K562 (cell line): Measurements from ENCODE around the gene PRKRIP1. TPM values are rescaled to one million over a fixed set of nuclear protein-coding genes. Genes with fewer than 3 reads are reported as not detected.

Experiments used
- BRD4 ChIP-seq: fragments of 200-600 bp; sonication (generic); IDR thresholded peaks from 2 replicates; pipeline ENCODE4 v1.6.1; 2017; ENCODE audit warnings: inconsistent platforms
- CHCHD3 ChIP-seq: fragments of 250-450 bp; sonication (Bioruptor Pico); IDR thresholded peaks from 2 replicates; pipeline ENCODE4 v2.1.2; 2022; ENCODE audit warnings: mild to moderate bottlenecking
- CHD1 ChIP-seq: fragments of 200-600 bp; sonication (generic); IDR thresholded peaks from one replicate; pipeline ENCODE4 v1.6.1; 2012; ENCODE audit warnings: mild to moderate bottlenecking, moderate library complexity, low read length, inconsistent platforms
- DACH1 ChIP-seq: fragments of 450-650 bp; IDR thresholded peaks from 2 replicates; pipeline ENCODE4 v1.6.1; 2018; ENCODE audit not compliant: partially characterized antibody
- ETV5 ChIP-seq: sonication (generic); formaldehyde crosslinking; IDR thresholded peaks from 2 replicates; pipeline ENCODE4 v1.4.0; 2020; ENCODE audit warnings: low read depth, mild to moderate bottlenecking, missing genetic modification reagents
- ETV6 ChIP-seq, 3 experiments: fragments of 150-350 bp in 1 of 3; sonication (generic) in 1 of 3; formaldehyde crosslinking in 1 of 3; IDR thresholded peaks; 2 replicates each; pipeline versions ENCODE4 v1.6.1 to v1.8.0; 2014 to 2022; ENCODE audit warnings: borderline replicate concordance in 2 of 3, low read depth in 2 of 3, antibody characterized with exemption in 1 of 3, low read length in 1 of 3, mild to moderate bottlenecking in 1 of 3, missing genetic modification reagents in 1 of 3
- HEY1 ChIP-seq: fragments of 250-450 bp; sonication (Bioruptor Pico); IDR thresholded peaks from 2 replicates; pipeline ENCODE4 v1.5.0; 2020; ENCODE audit warnings: mild to moderate bottlenecking, moderate library complexity, borderline replicate concordance
- KAT8 ChIP-seq: fragments of 450-650 bp; IDR thresholded peaks from 2 replicates; pipeline ENCODE4 v1.6.1; 2016; ENCODE audit warnings: low read depth, mild to moderate bottlenecking
- MIER1 ChIP-seq: fragments of 450-650 bp; IDR thresholded peaks from 2 replicates; pipeline ENCODE4 v1.6.1; 2016; ENCODE audit warnings: antibody characterized with exemption, mild to moderate bottlenecking, low read depth
- PHB2 ChIP-seq: fragments of 450-650 bp; IDR thresholded peaks from 2 replicates; pipeline ENCODE4 v1.6.1; 2017; ENCODE audit warnings: low read depth
- POLR3G ChIP-seq: IDR thresholded peaks from 2 replicates; pipeline ENCODE4 v1.6.1; 2011; ENCODE audit not compliant: insufficient read length, insufficient replicate concordance; ENCODE audit errors: extremely low read depth
- PPARD ChIP-seq: fragments of 250-450 bp; sonication (Bioruptor Pico); IDR thresholded peaks from 2 replicates; pipeline ENCODE4 v1.8.0; 2022; ENCODE audit warnings: inconsistent platforms, mild to moderate bottlenecking, moderate library complexity
- RFX7 ChIP-seq: fragments of 250-450 bp; sonication (Bioruptor Pico); IDR thresholded peaks from 2 replicates; pipeline ENCODE4 v1.5.1; 2021; ENCODE audit warnings: mild to moderate bottlenecking
- SNIP1 ChIP-seq: fragments of 450-650 bp; IDR thresholded peaks from 2 replicates; pipeline ENCODE4 v1.7.1; 2017; ENCODE audit warnings: low read depth, mild to moderate bottlenecking
- U2AF1 ChIP-seq: fragments of 200-400 bp; formaldehyde crosslinking; optimal IDR thresholded peaks from 2 replicates; pipeline ENCODE3; 2017; ENCODE audit warnings: mild to moderate bottlenecking, low read depth, low read length, moderate library complexity
- ZBTB8A ChIP-seq: fragments of 450-650 bp; IDR thresholded peaks from 2 replicates; pipeline ENCODE4 v1.6.1; 2018; ENCODE audit warnings: mild to moderate bottlenecking, moderate library complexity; ENCODE audit not compliant: partially characterized antibody
- ZFP1 ChIP-seq: fragments of 450-650 bp; formaldehyde crosslinking; IDR thresholded peaks from 2 replicates; pipeline ENCODE4 v1.4.0; 2020; ENCODE audit warnings: mild to moderate bottlenecking, mixed read lengths
- ZNF133 ChIP-seq: fragments of 250-450 bp; sonication (Bioruptor Pico); IDR thresholded peaks from 2 replicates; pipeline ENCODE4 v1.4.0; 2020; ENCODE audit warnings: mild to moderate bottlenecking
- ZNF174 ChIP-seq: fragments of 250-450 bp; sonication (Bioruptor Pico); IDR thresholded peaks from 2 replicates; pipeline ENCODE4 v1.4.0; 2020; ENCODE audit warnings: mild to moderate bottlenecking
- ZNF274 ChIP-seq: IDR thresholded peaks from 2 replicates; pipeline ENCODE4 v1.6.1; 2011; ENCODE audit warnings: low read depth, mild to moderate bottlenecking, low read length, moderate library complexity, borderline replicate concordance
- ZNF77 ChIP-seq: fragments of 250-450 bp; sonication (Bioruptor Pico); IDR thresholded peaks from 2 replicates; pipeline ENCODE4 v1.5.0; 2020
- polyA plus RNA-seq, 8 experiments: library from polyadenylated mRNA; depleted of rRNA in 4 of 8; stranded (reverse) in 5 of 8; unstranded in 3 of 8; fragments of >200 nt; fragmentation: Nextera tagmentation in 2 of 8; fragmentation: Illumina TruSeq in 1 of 8; extraction: Ambion mirVana in 2 of 8; extraction: Trizol in 1 of 8; gene quantifications; 2 replicates each; pipeline versions ENCODE4 v1.2.1 to v1.2.3, GENCODE V29; 2011 to 2014; ENCODE audit warnings: inconsistent platforms in 1 of 8, missing spikeins in 1 of 8
- total RNA-seq, 7 experiments: library from RNA; depleted of rRNA in 6 of 7; stranded (reverse); fragments of >200 nt in 6 of 7; fragmentation: Illumina TruSeq in 2 of 7; extraction: Trizol in 2 of 7; gene quantifications; 2 replicates each; pipeline versions ENCODE4 v1.2.1 to v1.2.3, GENCODE V29; 2011 to 2021; ENCODE audit warnings: low replicate concordance in 1 of 7
- TF ChIP-seq, protein P1 (sequence below): sonication (generic); formaldehyde crosslinking; IDR thresholded peaks from 2 replicates; pipeline ENCODE4 v1.8.1; 2023; ENCODE audit warnings: mild to moderate bottlenecking, missing genetic modification reagents, moderate library complexity
- TF ChIP-seq, protein P2 (sequence below): fragments of 450-650 bp; formaldehyde crosslinking; IDR thresholded peaks from 2 replicates; pipeline ENCODE4 v1.4.0; 2020; ENCODE audit warnings: mild to moderate bottlenecking, moderate library complexity
- TF ChIP-seq, protein P3 (sequence below), 2 experiments: IDR thresholded peaks; 2 replicates each; pipeline ENCODE4 v1.6.1; 2011; ENCODE audit warnings: borderline replicate concordance in 1 of 2, control low read depth in 1 of 2, low read depth in 1 of 2, low read length in 1 of 2, mild to moderate bottlenecking in 1 of 2, mixed read lengths in 1 of 2, moderate library complexity in 1 of 2; ENCODE audit not compliant: insufficient read depth in 1 of 2, insufficient read length in 1 of 2, poor library complexity in 1 of 2, severe bottlenecking in 1 of 2; ENCODE audit errors: extremely low read depth in 1 of 2

PRKRIP1 gene
- total and polyA plus RNA-seq, 9 of the 15 experiments (the other 6 are each of a cell fraction or from before 2014, with no cell fraction given), result 14.9 to 52.1 (median 19.8) TPM

DNA sequence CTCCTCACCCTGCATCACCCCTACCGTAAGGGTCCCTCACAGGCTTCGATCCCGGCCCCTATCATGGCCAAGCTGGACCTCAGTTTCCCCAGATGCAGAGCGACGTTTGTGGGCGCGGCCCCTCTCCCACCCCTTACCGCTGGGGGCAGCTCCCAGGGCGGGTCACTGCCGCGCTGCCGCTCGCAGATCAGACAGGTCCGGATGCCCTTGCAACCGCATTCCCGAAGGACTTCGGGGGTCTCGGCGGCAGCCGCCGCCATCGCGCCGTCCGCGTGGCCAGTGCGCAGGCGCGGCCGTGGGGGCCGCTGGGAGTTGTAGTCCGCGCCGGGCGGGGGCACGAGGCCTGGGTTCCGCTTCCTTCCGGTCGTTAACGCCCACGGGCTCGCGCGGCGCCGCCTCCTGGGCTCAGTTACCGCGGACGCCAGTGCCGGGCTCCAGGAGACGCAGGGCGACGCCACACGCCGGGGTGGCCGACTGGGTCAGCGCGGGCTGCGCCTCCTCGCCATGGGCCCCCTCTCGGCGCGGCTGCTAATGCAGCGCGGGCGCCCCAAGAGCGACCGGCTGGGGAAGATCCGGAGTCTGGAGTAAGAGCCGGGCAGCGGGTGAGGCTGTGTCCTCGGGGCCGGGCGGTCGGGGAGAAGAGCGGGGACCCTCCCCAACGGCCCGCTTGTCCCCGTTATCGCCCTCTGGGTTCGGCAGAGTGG, 68.6 kb downstream of the PRKRIP1 start, which contains the start of the genes ALKBH4 and LRWD1 (continued):
- TF ChIP-seq, protein P1, sequence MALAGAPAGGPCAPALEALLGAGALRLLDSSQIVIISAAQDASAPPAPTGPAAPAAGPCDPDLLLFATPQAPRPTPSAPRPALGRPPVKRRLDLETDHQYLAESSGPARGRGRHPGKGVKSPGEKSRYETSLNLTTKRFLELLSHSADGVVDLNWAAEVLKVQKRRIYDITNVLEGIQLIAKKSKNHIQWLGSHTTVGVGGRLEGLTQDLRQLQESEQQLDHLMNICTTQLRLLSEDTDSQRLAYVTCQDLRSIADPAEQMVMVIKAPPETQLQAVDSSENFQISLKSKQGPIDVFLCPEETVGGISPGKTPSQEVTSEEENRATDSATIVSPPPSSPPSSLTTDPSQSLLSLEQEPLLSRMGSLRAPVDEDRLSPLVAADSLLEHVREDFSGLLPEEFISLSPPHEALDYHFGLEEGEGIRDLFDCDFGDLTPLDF (CRISPR knock-in tag), result peak; percentile 95
- TF ChIP-seq SNIP1 (no peak), ZNF174 (no peak), ETV6 (IDR thresholded peaks at IDR 0.05; ENCODE audit: borderline replicate concordance in 1 of 2, low read depth in 2 of 2, low read length in 1 of 2) (no peak), ETV6 (CRISPR knock-in tag; IDR thresholded peaks at IDR 0.05; ENCODE audit: borderline replicate concordance) (no peak), CHCHD3 (CRISPR knock-in tag) (0 out of 2 replicates have a peak, but pooled peaks have one; percentile 59), POLR3G (no peak), HEY1 (CRISPR knock-in tag) (no peak), RFX7 (CRISPR knock-in tag) (no peak), MIER1 (no peak; the same call in 1 of the 2 replicates), DACH1 (no peak), ZNF274 (no peak; the same call in 1 of the 2 replicates), ZFP1 (CRISPR knock-in tag) (no peak), ETV5 (peak; percentile 100), PPARD (CRISPR knock-in tag) (no peak), PHB2 (no peak), ZNF133 (0 out of 2 replicates have a peak, but pooled peaks have one; percentile 28), KAT8 (no peak), U2AF1 (peak; percentile 76), BRD4 (no peak), ZBTB8A (no peak), CHD1 (no peak), ZNF77 (CRISPR knock-in tag) (no peak)
- TF ChIP-seq, protein P2, sequence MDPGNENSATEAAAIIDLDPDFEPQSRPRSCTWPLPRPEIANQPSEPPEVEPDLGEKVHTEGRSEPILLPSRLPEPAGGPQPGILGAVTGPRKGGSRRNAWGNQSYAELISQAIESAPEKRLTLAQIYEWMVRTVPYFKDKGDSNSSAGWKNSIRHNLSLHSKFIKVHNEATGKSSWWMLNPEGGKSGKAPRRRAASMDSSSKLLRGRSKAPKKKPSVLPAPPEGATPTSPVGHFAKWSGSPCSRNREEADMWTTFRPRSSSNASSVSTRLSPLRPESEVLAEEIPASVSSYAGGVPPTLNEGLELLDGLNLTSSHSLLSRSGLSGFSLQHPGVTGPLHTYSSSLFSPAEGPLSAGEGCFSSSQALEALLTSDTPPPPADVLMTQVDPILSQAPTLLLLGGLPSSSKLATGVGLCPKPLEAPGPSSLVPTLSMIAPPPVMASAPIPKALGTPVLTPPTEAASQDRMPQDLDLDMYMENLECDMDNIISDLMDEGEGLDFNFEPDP (CRISPR knock-in tag), result no peak
- TF ChIP-seq, protein P3, sequence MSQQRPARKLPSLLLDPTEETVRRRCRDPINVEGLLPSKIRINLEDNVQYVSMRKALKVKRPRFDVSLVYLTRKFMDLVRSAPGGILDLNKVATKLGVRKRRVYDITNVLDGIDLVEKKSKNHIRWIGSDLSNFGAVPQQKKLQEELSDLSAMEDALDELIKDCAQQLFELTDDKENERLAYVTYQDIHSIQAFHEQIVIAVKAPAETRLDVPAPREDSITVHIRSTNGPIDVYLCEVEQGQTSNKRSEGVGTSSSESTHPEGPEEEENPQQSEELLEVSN (IDR thresholded peaks at IDR 0.05; ENCODE audit: borderline replicate concordance in 1 of 2, extremely low read depth in 1 of 2, insufficient read depth in 1 of 2, insufficient read length in 1 of 2, low read depth in 1 of 2, low read length in 1 of 2, poor library complexity in 1 of 2, severe bottlenecking in 1 of 2), result peak; percentile 63 to 86
